ENCODE results near the gene TPRG1L.

Gene TPRG1L

GRCh38 chr1:3594706-3595377 is 30.0 kb upstream of the TPRG1L start:
- DNase-seq, result no peak

GRCh38 chr1:3595949-3596348 is 28.9 kb upstream of the TPRG1L start:
- no peak for DNase-seq

DNA sequence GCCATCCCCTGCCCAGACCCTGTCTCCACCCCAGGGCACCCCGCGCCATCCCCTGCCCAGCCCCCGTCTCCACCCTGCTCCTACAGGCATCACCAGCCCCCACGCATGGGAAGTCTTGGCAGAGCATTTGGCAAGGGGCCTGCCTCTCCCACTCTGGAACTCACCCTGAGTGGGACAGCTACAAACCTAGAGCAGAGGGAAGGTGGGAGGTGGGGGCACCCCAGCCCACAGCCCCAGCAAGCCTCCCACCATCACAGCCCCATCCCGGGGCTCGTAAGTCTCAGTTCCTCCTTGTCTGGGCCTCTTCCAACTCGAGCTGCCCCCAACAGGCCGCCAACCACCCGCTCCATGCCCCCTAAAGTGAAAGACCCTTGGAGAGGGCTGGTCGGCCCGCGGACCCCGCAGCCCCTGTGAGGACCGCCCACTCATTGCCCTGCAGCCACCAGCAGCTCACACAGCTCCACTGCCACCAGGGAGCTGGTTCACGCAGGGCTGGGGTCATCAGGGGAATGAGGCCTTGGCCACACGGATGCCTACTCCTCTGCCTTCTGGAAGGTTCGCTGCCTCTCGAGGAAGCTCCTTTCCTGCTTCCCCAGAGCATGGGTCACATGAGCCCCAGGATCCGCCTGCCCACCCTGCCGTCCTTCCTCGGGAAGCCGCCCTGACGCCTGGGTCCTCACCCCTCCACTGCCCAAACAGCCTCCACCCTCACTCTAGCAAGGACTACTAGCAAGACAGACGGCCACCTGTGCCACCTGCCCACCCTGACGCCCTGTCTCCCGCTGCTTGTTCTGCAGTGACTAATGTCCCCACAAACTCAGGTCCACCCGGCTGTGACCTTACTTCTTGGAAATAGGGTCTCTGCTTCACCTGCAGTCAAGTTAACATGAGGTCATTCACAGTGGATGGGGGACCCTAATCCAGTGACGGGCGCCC is 27.9 kb upstream of the TPRG1L start:
- no peak for DNase-seq

- no peak for DNase-seq
Measured at GRCh38 chr1:3597599-3597964, 27.2 kb upstream of the TPRG1L start.

- DNase-seq, result no peak
Measured at GRCh38 chr1:3598051-3598491, 26.7 kb upstream of the TPRG1L start.

- DNase-seq, result no peak
Measured at GRCh38 chr1:3598522-3599285, 26.1 kb upstream of the TPRG1L start.

GRCh38 chr1:3599286-3599811 is 25.5 kb upstream of the TPRG1L start:
- no peak for DNase-seq

- no peak for DNase-seq
Measured at GRCh38 chr1:3599816-3600215, 25.0 kb upstream of the TPRG1L start.

DNA sequence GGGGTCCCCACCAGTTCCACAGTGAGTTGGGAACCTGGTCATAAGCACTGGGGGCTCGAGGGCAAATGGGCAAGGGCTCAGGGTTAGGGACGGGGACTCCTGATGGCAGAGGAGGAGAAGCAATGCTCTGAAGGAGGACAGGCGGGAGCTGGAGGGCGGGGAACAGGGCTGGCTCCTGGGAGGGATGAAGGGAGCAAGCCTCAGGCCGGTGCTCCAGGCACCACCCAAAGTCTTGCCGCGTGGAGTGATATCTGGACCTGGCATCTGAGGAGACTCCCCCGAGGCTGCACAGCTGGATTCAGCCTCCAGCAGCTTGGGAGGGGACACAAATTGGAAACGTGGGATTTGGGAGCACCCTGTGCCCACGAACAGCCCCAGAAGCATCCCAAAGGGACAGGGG is 24.5 kb upstream of the TPRG1L start:
- no peak for DNase-seq

GRCh38 chr1:3601743-3602142 is 23.1 kb upstream of the TPRG1L start:
- DNase-seq, result no peak

DNA sequence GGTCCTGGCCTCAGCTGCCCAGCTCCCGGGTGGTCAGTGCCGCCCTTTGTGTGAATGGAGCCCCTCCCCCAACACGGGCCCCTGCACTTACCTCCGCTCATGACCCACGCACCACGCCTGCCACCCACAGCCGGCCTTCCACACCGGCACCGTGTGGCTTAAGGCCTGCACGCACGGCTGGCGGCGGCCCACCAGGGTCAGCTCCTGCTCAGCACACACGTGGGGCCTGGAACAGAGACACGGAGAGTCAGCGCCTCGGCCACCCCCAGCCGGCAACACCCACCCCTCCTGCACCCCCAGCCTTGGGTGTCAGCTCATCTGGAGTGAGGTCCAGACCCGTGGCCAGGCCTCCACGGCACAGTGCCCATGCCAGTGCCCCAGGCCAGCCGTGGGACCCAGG is 22.4 kb upstream of the TPRG1L start:
- DNase-seq, result no peak

DNA sequence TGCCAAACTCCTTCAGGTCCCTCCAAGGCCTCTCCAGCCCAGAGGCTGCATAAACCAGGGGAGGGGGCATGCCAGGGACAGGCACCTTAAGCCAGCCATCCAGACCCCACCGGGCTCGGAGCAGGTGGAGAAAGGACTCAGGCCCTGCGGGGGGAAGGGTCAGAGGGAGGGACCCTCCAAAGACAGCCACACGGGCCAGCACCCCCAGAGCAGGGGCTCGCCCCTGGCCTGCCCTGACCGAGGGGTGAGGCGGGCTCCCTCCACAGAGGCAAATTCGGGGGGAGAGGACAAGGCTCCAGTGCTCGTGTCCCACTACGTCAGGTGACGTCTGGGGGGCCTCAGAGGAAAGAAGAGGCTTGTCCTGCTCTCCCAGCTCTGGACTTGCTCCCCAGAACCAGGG is 21.7 kb upstream of the TPRG1L start:
- no peak for DNase-seq

GRCh38 chr1:3603571-3604467 is 21.0 kb upstream of the TPRG1L start:
- no peak for DNase-seq

GRCh38 chr1:3604468-3604974 is 20.3 kb upstream of the TPRG1L start:
- no peak for DNase-seq

- no peak for DNase-seq
Measured at GRCh38 chr1:3604997-3605823, 19.6 kb upstream of the TPRG1L start.

DNA sequence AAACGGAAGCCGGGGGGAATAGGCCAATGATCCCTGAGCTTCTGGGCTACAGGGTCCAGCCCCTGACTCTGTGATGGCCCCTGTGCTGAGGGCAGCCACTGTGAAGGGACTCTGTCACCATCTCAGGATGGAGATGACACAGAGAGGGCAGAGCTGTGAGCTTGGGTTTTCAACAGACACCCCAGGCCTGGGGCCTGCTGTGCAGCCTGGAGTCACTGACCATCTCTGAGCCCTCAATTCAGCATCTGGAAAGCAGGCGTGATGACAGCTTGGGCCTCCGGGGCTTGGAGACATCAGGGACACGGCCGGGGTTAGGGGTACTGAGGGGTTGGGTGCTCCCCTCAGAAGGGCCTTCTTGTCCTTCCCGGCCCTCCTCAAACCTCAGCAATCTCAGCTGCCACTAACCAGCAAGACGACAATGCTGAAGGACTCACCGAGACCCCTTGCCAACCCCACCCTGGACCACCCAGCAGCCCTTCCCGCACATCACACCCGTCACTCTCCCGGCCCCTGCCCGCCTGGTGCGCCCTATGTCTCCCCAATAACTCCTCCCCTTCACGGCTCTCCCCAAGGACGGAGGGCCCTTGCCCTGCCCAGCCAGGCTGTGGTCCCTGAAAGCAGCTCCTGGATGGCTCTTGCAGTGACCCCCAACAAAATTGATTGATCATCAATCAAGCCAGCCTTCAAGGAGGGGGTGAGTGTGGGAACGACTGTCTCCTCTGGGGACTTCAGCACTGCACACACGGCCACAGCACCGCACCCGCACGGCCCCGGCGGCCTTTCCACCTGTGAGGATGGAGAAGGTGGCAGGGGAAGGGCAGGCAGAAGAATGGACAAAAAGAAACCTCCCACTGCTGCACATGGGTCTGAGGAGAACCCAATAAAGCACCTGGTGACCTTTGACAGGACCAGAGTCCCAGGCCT is 17.8 kb upstream of the TPRG1L start:
- DNase-seq, result no peak

GRCh38 chr1:3607703-3608065 is 17.1 kb upstream of the TPRG1L start:
- DNase-seq, result no peak

DNA sequence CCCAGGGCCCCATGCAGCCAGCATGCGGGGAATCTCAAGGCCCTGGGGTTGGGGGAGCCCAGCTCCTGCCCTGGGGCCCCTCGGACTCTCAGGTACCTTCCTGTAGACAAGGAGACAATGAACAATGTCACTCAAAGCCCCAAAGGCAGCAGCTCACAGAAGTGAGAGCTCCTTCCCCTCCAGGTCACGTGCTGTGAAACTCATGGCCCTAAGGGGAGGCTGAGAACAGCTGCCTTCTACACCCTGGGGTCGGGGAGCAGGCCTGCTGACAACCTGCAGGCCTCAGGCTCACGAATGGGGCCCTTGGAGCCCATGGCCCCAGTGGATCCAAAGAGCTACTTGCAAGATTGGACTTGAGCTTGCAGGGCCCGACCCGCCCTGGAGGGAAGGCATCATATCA is 16.7 kb upstream of the TPRG1L start:
- DNase-seq, result no peak

DNA sequence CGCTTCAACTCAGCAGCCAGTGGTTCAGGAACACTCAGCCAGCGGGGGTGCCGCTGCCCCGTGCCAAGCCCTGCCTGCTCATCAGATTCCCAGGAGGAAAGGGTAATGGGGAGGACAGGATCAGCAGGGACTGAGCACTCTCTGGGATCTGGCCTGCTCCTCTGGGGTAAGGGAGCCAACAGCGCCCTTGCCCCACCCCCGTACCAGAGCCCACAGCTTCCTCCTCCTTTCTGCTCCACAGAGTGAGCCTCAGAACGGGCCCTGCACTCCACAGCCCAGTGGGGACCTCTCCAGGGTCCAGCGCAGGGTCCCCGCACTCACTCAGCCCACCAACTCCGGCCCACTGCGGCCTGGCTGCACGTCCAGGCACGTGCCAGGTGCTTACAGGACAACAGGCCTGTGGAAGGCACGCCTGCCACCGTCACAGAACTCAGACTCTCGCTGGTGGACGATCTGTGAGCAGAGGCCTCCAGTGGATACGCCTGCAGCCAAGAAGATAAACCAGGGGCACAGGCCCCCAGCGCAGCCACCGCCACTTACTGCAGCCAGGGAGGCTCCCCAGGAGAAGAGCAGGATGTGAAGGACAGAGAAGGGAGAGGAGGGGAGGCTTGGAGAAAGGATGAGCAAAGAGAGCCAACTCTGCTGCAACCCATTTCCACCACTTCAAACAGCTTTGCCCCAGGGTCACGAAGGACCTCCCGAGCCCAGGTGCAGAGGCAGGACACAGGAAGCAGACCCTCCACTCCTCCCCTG is 15.6 kb upstream of the TPRG1L start:
- no peak for DNase-seq

Measured in NCI-H774 (cell line).